ENCODE results near the gene CFAP46. TPM values are rescaled to one million over a fixed set of nuclear protein-coding genes. Genes with fewer than 3 reads are reported as not detected.

Gene CFAP46
- polyA plus RNA-seq, 3 donors, result 0.07 TPM; not detected in 2

DNA sequence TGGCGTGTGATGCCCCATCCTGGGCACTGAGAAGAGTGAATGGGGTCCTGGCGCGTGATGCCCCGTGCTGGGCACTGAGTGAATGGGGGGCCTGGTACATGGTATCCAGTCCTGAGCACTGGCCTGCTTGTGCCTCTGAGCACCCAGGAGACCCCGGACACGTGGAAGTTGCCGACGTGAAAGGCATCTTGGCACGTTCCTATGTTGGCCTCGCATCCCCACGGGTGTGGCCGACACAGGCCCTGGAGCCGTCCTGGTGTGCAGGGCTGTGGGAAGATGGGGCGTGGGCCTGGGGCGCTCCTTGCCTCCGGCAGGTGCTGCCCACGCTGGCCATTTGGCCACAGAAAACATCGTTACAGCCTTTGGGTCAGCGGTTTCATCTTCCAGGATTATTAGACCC lies 35.5 kb downstream of the CFAP46 start:
- Mint-ChIP-seq H3K4me3 (no peak overlapping the region), H3K4me1 (peaks cover 2% of the 10 kb centered on the region), H3K9me3 (peaks cover 2 to 19% (median 8%) of the 10 kb centered on the region in 7 donors), H3K27ac (no peak overlapping the region), H3K27me3 (ENCODE audit: low read depth in 3 of 3) (peaks cover 4 to 17% (median 8%) of the 10 kb centered on the region in 3 donors), H3K36me3 (no peaks in the 10 kb centered on the region)
- DNase-seq, result no peak
- 95% methylated on average over 18 of the region's 19 CpGs for WGBS (ENCODE audit: insufficient coverage)
- no peaks in the 10 kb centered on the region for H3K36me3 ChIP-seq (replicated peaks in 1 of 2; ENCODE audit: control insufficient read depth in 1 of 2, insufficient read depth in 2 of 2, low read length in 2 of 2)
- H3K4me2 ChIP-seq (replicated peaks; ENCODE audit: extremely low read depth, low read length, poor library complexity, severe bottlenecking), result no peak overlapping the region
- H3K9ac ChIP-seq (ENCODE audit: insufficient read depth, low read length, poor library complexity, severe bottlenecking), result no peak overlapping the region
- H3K27me3 ChIP-seq (ENCODE audit: control insufficient read depth in 2 of 2, insufficient read depth in 2 of 2, low read length in 2 of 2), result no peaks in the 10 kb centered on the region
- peaks cover 0 to 7% of the 10 kb centered on the region in 2 donors for H3K9me3 ChIP-seq (replicated peaks in 1 of 2; ENCODE audit: control insufficient read depth in 1 of 2, insufficient read depth in 1 of 2, low read length in 2 of 2)
- no peak overlapping the region for H3K4me3 ChIP-seq (replicated peaks in 1 of 3; ENCODE audit: low read depth in 2 of 3, low read length in 3 of 3)
- H2AFZ ChIP-seq (ENCODE audit: insufficient read depth, low read depth, low read length, poor library complexity, severe bottlenecking), result no peak overlapping the region
- no peaks in the 10 kb centered on the region for H3K79me2 ChIP-seq (ENCODE audit: insufficient read depth, low read length)
- TF ChIP-seq CTCF (IDR thresholded peaks at IDR 0.05), result no peak
- no peaks in the 10 kb centered on the region for H4K20me1 ChIP-seq (ENCODE audit: insufficient read depth, low read length)
- no peak overlapping the region for H3K27ac ChIP-seq (ENCODE audit: low read depth in 1 of 2, low read length in 2 of 2)
- H3K4me1 ChIP-seq (ENCODE audit: control insufficient read depth in 1 of 2, insufficient read depth in 2 of 2, low read length in 2 of 2), result no peaks in the 10 kb centered on the region
- intact Hi-C loops (cut with micrococcal nuclease), result no loop called here

- H3K36me3 Mint-ChIP-seq, result no peaks in the 10 kb centered on the region
- no peaks in the 10 kb centered on the region for H3K4me1 ChIP-seq (ENCODE audit: control insufficient read depth in 1 of 2, insufficient read depth in 2 of 2, low read length in 2 of 2)
- no peak overlapping the region for H2AFZ ChIP-seq (ENCODE audit: insufficient read depth, low read depth, low read length, poor library complexity, severe bottlenecking)
- H3K9me3 ChIP-seq (replicated peaks in 1 of 2; ENCODE audit: control insufficient read depth in 1 of 2, insufficient read depth in 1 of 2, low read length in 2 of 2), result peaks cover 0 to 7% of the 10 kb centered on the region in 2 donors
- H3K4me1 Mint-ChIP-seq, result peaks cover 2% of the 10 kb centered on the region
- H3K27ac ChIP-seq (ENCODE audit: low read depth in 1 of 2, low read length in 2 of 2), result no peak overlapping the region
- H3K4me3 Mint-ChIP-seq, result no peak overlapping the region
- 96% methylated on average over 13 of the region's 15 CpGs for WGBS (ENCODE audit: insufficient coverage)
- no peak for DNase-seq
- intact Hi-C loops (cut with micrococcal nuclease), result no loop called here
- peaks cover 2 to 22% (median 11%) of the 10 kb centered on the region in 7 donors for H3K9me3 Mint-ChIP-seq
- H3K79me2 ChIP-seq (ENCODE audit: insufficient read depth, low read length), result no peaks in the 10 kb centered on the region
- H3K4me3 ChIP-seq (replicated peaks in 1 of 3; ENCODE audit: low read depth in 2 of 3, low read length in 3 of 3), result no peak overlapping the region
- H3K27me3 Mint-ChIP-seq (ENCODE audit: low read depth in 3 of 3), result peaks cover 2 to 17% (median 8%) of the 10 kb centered on the region in 3 donors
- H3K27me3 ChIP-seq (ENCODE audit: control insufficient read depth in 2 of 2, insufficient read depth in 2 of 2, low read length in 2 of 2), result no peaks in the 10 kb centered on the region
- no peaks in the 10 kb centered on the region for H3K36me3 ChIP-seq (replicated peaks in 1 of 2; ENCODE audit: control insufficient read depth in 1 of 2, insufficient read depth in 2 of 2, low read length in 2 of 2)
- H4K20me1 ChIP-seq (ENCODE audit: insufficient read depth, low read length), result no peaks in the 10 kb centered on the region
- no peak overlapping the region for H3K9ac ChIP-seq (ENCODE audit: insufficient read depth, low read length, poor library complexity, severe bottlenecking)
- H3K27ac Mint-ChIP-seq, result no peak overlapping the region
- TF ChIP-seq CTCF (IDR thresholded peaks at IDR 0.05), result no peak
- H3K4me2 ChIP-seq (replicated peaks; ENCODE audit: extremely low read depth, low read length, poor library complexity, severe bottlenecking), result no peak overlapping the region
Observed at GRCh38 chr10:132906106-132906505, 36.3 kb downstream of the CFAP46 start.

Data from CD14-positive monocyte (primary cell).